ENCODE results near the gene GLDN.

- no peak for TF ChIP-seq MAFK (IDR thresholded peaks at IDR 0.05; ENCODE audit: low read depth, low read length)
- no peak for TF ChIP-seq BRCA1 (IDR thresholded peaks at IDR 0.05; ENCODE audit: low read depth, low read length)
- TF ChIP-seq EP300 (IDR thresholded peaks at IDR 0.05; ENCODE audit: borderline replicate concordance in 1 of 2, low read depth in 2 of 2, low read length in 2 of 2): no peak
- TF ChIP-seq POLR2A (IDR thresholded peaks at IDR 0.05; ENCODE audit: control extremely low read depth in 1 of 2, low read depth in 2 of 2, low read length in 2 of 2): no peak
- no peak for TF ChIP-seq CTCF (IDR thresholded peaks at IDR 0.05; ENCODE audit: control extremely low read depth in 1 of 3, insufficient read depth in 1 of 3, low read depth in 1 of 3, low read length in 3 of 3)
- no peak for TF ChIP-seq SUZ12 (IDR thresholded peaks at IDR 0.05; ENCODE audit: low read length)
- no peak for TF ChIP-seq EGR1 (IDR thresholded peaks at IDR 0.05; ENCODE audit: borderline replicate concordance, low read depth, low read length)
- TF ChIP-seq TCF12 (IDR thresholded peaks at IDR 0.05; ENCODE audit: low read depth, low read length): no peak
- TF ChIP-seq SP1 (IDR thresholded peaks at IDR 0.05; ENCODE audit: low read depth, low read length): no peak
- no peak for TF ChIP-seq RFX5 (IDR thresholded peaks at IDR 0.05; ENCODE audit: borderline replicate concordance, low read depth, low read length)
- TF ChIP-seq KDM1A (IDR thresholded peaks at IDR 0.05; ENCODE audit: borderline replicate concordance, low read length): no peak
- TF ChIP-seq EZH2 (IDR thresholded peaks at IDR 0.05; ENCODE audit: low read depth, low read length, severe bottlenecking): no peak
Observed at GRCh38 chr15:51333571-51333970, 7.9 kb upstream of the GLDN start.
